Stomach (tissue), 4 donors: ENCODE data around the gene HOXA6.

Experiments used
- POLR2A ChIP-seq, 4 donors: fragments of 450-650 bp; IDR thresholded peaks; one replicate each; pipeline ENCODE4 v1.6.1; 2016; ENCODE audit warnings: antibody characterized with exemption in 4 of 4, control low read depth in 2 of 4, mild to moderate bottlenecking in 1 of 4, moderate library complexity in 1 of 4
- TF ChIP-seq, protein P1 (sequence below), 7 experiments: fragments of 450-650 bp in 4 of 7; fragments of 200-600 bp in 3 of 7; sonication (generic) in 3 of 7; IDR thresholded peaks; one replicate each; pipeline ENCODE4 v1.5.1; 2016 to 2019; ENCODE audit warnings: antibody characterized with exemption in 7 of 7, control low read depth in 2 of 7, mild to moderate bottlenecking in 1 of 7

DNA sequence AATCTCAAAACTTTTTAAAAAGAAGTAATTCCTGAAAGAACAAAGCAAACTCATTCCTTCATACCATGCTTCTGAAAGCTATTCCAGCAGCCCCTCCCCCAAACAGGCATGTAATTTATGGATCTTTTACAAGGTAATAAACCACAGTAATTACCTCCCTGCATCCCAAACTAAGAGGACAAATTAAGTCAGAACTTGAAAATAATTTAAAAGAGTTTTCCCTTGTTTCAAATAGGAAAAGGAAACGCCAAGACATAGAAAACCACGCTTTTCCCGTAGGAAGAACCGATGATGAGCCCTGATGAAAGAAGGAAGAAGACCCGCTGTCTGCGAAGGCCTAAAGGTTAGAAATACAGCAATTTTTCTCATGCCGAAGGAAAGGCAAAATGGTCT, 25.9 kb downstream of the HOXA6 start:
- TF ChIP-seq, protein P1, sequence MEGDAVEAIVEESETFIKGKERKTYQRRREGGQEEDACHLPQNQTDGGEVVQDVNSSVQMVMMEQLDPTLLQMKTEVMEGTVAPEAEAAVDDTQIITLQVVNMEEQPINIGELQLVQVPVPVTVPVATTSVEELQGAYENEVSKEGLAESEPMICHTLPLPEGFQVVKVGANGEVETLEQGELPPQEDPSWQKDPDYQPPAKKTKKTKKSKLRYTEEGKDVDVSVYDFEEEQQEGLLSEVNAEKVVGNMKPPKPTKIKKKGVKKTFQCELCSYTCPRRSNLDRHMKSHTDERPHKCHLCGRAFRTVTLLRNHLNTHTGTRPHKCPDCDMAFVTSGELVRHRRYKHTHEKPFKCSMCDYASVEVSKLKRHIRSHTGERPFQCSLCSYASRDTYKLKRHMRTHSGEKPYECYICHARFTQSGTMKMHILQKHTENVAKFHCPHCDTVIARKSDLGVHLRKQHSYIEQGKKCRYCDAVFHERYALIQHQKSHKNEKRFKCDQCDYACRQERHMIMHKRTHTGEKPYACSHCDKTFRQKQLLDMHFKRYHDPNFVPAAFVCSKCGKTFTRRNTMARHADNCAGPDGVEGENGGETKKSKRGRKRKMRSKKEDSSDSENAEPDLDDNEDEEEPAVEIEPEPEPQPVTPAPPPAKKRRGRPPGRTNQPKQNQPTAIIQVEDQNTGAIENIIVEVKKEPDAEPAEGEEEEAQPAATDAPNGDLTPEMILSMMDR (IDR thresholded peaks at IDR 0.05) = no peak
- TF ChIP-seq POLR2A (IDR thresholded peaks at IDR 0.05) = no peak
